ENCODE data around the gene OLFM2. TPM values are rescaled to one million over a fixed set of nuclear protein-coding genes. Genes with fewer than 3 reads are reported as not detected.

OLFM2 gene
- total and polyA plus RNA-seq, 9 of the 15 experiments (the other 6 are each of a cell fraction or from before 2014, with no cell fraction given), result 0.10 to 0.33 (median 0.23) TPM; not detected in 4

DNA sequence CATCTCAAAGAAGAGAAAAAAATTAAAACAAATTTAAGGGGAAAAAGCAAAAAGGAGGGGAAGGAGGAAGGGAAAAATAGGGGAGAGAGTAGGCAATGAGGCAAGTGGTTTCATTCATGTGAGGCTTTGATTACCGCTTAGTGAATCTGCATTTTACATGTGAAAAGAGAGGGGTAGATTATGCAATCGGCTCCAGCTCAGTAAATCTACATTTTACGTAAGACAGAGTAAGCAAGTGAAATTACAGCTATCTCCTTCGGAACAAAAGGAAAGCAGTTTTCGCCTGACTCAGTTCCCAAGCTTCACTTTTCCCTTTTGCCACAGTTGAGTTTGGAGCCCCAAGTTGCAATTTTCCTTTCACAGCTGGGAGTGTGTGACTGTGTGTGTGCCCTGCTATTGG, 16.0 kb upstream of the OLFM2 start (continued):
- TF ChIP-seq, protein P1, sequence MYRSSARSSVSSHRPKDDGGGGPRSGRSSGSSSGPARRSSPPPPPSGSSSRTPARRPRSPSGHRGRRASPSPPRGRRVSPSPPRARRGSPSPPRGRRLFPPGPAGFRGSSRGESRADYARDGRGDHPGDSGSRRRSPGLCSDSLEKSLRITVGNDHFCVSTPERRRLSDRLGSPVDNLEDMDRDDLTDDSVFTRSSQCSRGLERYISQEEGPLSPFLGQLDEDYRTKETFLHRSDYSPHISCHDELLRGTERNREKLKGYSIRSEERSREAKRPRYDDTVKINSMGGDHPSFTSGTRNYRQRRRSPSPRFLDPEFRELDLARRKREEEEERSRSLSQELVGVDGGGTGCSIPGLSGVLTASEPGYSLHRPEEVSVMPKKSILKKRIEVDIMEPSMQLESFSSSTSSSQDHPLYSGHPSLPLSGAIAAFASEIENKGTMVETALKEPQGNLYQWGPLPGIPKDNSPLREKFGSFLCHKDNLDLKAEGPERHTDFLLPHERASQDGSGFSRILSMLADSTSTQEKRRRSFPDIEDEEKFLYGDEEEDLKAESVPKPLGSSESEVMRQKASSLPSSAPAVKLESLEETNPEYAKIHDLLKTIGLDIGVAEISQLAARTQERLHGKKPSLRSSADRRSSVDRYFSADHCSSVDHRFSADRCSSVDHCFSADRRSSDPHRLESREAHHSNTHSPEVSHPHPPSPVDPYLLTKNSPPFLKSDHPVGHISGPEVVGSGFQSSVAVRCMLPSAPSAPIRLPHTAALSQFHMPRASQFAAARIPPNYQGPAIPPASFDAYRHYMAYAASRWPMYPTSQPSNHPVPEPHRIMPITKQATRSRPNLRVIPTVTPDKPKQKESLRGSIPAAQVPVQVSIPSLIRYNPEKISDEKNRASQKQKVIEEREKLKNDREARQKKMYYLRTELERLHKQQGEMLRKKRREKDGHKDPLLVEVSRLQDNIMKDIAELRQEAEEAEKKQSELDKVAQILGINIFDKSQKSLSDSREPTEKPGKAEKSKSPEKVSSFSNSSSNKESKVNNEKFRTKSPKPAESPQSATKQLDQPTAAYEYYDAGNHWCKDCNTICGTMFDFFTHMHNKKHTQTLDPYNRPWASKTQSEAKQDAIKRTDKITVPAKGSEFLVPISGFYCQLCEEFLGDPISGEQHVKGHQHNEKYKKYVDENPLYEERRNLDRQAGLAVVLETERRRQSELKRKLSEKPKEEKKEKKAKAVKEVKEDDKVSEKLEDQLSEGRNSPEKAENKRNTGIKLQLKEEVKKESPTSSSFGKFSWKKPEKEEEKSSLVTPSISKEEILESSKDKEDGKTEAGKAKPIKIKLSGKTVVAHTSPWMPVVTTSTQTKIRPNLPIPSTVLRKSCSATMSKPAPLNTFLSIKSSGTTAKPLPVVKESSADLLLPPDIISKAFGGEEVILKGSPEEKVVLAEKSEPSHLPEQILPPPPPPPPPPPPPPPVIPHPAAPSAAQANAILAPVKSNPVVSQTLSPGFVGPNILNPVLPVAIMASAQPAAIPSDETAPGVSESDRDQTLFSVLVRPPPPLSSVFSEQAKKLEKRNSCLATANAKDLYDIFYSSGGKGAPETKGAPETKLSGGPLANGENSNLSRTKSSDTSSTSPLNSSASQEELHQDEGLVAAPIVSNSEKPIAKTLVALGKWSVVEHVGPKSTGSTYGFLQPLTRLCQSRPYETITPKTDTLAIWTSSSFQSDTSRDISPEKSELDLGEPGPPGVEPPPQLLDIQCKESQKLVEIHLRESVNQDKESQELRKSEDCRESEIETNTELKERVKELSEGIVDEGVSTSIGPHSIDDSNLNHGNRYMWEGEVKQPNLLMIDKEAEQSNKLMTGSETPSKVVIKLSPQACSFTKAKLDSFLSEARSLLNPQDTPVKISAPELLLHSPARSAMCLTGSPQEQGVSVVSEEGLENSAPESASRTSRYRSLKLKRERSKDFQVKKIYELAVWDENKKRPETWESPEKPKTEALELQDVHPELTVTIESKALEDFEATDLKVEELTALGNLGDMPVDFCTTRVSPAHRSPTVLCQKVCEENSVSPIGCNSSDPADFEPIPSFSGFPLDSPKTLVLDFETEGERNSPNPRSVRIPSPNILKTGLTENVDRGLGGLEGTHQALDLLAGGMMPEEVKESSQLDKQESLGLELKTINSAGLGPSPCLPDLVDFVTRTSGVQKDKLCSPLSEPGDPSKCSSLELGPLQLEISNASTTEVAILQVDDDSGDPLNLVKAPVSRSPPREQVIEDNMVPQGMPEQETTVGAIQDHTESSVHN (IDR thresholded peaks at IDR 0.05; ENCODE audit: borderline replicate concordance in 1 of 2, low read depth in 1 of 2), result no peak
- peak; percentile 79 for TF ChIP-seq CEBPB (tag; IDR thresholded peaks at IDR 0.05)
- TF ChIP-seq ZNF384 (IDR thresholded peaks at IDR 0.05; ENCODE audit: low read depth, low read length), result no peak
- TF ChIP-seq, protein P2, sequence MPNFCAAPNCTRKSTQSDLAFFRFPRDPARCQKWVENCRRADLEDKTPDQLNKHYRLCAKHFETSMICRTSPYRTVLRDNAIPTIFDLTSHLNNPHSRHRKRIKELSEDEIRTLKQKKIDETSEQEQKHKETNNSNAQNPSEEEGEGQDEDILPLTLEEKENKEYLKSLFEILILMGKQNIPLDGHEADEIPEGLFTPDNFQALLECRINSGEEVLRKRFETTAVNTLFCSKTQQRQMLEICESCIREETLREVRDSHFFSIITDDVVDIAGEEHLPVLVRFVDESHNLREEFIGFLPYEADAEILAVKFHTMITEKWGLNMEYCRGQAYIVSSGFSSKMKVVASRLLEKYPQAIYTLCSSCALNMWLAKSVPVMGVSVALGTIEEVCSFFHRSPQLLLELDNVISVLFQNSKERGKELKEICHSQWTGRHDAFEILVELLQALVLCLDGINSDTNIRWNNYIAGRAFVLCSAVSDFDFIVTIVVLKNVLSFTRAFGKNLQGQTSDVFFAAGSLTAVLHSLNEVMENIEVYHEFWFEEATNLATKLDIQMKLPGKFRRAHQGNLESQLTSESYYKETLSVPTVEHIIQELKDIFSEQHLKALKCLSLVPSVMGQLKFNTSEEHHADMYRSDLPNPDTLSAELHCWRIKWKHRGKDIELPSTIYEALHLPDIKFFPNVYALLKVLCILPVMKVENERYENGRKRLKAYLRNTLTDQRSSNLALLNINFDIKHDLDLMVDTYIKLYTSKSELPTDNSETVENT (CRISPR knock-in tag; IDR thresholded peaks at IDR 0.05), result no peak
- TF ChIP-seq ZNF133 (CRISPR knock-in tag; IDR thresholded peaks at IDR 0.05), result no peak
- TF ChIP-seq SAFB2 (IDR thresholded peaks at IDR 0.05; ENCODE audit: borderline replicate concordance, low read depth, low read length, severe bottlenecking), result no peak
